HL-60/S4 treated with retinoic acid at 250 ng/mL for 4 days and 3 days (cell line): ENCODE results near the gene HYAL1.
"Not testable (repeated sequence)": the region's sequence is repeated elsewhere in the genome, so short reads cannot be mapped to it uniquely, and the experiment has no call there.

ENCODE experiments used
- in situ Hi-C: fragments of 300-500 bp; cut with MboI; formaldehyde crosslinking; loops from 2 replicates; pipeline ENCODE4 v1.7.0; 2022; ENCODE audit warnings: low sequenced_read_pairs

The HYAL1 gene

DNA sequence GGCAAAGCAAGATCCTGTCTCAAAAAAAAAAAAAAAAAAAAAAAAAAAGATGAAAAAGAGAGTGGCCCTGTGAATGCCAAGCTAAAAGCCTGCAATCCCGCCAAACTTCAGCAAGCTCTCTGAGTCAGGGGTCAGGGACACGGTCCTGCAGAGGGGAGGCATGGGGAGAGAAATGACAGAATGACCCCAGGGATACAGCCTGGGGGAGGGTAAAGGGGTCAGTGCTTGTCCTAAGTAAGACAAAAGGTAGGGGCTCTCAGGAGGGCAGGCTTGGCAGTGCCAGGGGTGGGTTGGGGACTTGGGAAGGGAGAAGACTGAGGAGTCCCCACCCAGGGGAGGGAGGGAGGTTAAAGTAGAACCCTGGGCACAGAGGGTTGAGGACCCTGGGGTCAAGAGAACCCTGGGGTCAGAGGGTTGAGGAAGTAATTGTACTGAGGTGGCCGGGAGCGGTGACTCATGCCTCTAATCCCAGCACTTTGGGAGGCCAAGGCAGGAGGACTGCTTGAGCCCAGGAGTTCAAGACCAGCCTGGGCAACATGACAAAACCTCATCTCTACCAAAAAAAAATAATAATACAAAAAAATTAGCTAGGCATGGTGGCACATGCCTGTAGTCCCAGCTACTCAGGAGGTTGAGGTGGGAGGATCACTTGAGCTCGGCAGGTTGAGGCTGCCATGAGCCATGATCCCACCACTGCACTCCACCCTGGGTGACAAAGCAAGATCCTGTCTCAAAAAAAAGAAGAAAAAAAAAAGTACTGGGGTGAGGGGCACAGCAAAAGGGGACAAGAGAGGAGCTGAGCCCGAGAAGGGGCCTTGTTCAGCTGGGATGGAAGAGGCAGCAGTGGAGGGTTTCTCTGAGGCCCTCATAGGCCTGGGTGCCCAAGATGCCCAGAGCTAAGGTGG lies 39.6 kb downstream of the HYAL1 start:
- in situ Hi-C loops = no loop called here

- in situ Hi-C loops = no loop called here
Observed at GRCh38 chr3:50262778-50263177, 40.6 kb downstream of the HYAL1 start.

- in situ Hi-C loops = not testable (repeated sequence)
Observed at GRCh38 chr3:50262200-50262599, 41.2 kb downstream of the HYAL1 start.

DNA sequence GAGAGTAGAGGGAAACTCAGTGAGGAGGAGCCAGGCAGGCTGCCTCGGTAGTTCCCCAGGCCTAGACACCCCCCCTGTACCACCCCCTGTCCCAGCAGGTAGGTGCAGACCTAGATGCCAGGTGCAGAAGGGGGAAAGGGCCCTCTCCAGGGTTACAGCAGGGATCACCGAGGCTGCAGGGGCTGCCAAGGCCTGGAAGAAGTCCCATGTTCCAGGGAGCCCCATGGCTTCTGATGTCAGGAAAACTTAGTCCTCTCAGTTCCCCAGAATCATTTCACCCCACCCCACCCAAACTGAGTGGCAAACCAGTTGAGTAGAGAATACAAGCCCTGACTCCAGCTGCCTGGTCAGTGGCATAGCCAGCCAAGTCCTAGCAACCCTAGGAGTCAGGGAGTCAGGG lies 41.9 kb downstream of the HYAL1 start:
- in situ Hi-C loops = no loop called here

- in situ Hi-C loops = no loop called here
Observed at GRCh38 chr3:50260942-50261441, 42.4 kb downstream of the HYAL1 start.

- in situ Hi-C loops = no loop called here
Observed at GRCh38 chr3:50260027-50260941, 43.1 kb downstream of the HYAL1 start.

DNA sequence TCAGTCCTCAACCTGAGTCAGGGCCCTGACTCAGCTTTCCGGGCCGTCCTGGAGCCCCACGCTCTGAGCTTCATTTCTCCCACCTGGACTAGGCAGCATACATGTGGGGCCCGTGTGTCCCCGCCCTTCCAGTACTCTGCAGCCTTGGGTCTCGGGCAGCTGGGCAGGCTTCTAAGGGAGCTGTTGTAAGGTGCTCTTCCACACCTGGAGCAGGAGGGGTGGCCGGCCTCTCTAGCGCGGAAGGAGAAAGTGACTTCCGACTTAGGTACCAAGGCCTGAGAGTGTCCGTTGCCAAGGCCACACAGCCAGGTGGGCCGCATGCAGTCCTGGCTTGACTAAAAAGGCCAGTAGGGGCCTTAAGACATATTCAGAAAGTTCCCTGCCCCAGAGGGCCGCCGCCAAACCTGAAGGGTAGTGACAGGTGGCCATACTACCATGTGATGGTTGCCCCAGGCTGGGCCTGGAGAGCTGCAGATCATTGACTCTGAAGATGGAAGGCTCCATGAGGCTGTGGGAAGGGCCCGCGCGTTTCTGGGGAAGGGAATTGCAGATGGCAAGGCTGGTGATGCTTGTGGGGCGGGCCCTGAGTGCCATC lies 43.8 kb downstream of the HYAL1 start:
- in situ Hi-C loops = no loop called here

GRCh38 chr3:50258979-50259378 lies 44.4 kb downstream of the HYAL1 start:
- in situ Hi-C loops = no loop called here

DNA sequence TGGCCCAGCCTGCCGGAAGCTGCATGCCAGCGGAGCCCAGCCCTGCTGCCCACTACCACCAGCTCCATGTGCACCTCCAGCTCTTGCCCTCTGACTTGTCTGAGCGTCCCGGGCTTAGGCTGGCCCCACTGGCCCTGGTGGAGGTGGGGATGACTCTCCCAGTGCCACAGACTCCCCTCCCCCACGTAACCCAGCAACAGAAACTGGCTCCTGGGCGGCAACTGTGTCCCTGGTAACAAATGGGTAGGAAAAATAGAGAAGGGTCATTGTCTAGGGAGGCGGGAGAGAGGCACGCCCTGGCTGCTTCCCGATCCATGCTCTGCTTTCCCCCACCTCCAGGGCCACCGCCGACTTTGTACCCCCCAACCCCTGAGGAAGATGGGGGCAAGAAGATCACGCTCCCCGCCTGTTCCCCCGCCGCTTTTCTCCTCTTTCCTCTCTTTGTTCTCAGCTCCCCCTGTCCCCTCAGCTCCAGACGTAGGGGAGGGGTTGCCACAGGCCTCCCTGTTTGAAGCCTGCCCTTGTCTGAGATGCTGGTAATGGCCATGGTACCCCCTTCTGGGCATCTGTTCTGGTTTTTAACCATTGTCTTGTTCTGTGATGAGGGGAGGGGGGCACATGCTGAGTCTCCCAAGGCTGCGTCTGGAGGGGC lies 45.2 kb downstream of the HYAL1 start:
- in situ Hi-C loops = no loop called here

DNA sequence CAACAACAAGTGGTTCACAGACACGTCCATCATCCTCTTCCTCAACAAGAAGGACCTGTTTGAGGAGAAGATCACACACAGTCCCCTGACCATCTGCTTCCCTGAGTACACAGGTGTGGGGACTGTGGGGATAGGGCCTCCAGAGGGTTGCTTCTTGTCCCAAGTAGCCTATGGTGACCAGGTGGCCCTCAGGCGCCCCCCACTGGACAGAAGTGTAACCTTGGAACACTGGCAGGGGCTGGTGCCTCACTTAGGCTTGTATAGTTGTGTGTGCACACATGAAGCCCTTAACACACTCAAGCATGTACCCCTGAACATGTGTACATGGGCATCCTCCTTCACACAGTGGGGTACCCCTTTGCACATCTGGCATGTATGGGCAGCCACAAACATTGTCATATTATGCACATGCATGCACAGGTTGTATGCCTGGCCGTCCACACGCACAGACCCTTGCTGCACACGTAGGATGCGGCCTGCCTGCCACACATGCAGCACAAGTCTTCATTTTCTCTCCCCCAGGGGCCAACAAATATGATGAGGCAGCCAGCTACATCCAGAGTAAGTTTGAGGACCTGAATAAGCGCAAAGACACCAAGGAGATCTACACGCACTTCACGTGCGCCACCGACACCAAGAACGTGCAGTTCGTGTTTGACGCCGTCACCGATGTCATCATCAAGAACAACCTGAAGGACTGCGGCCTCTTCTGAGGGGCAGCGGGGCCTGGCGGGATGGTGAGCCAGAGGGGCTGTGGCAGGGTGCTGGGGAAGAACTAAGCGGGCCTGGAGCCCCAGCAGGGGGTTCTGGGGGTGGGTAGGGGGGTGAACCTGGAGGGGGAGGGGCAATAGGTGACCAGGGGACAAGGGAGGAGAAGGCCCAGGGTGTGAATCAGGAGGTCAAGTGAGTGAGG lies 46.1 kb downstream of the HYAL1 start:
- in situ Hi-C loops = no loop called here

DNA sequence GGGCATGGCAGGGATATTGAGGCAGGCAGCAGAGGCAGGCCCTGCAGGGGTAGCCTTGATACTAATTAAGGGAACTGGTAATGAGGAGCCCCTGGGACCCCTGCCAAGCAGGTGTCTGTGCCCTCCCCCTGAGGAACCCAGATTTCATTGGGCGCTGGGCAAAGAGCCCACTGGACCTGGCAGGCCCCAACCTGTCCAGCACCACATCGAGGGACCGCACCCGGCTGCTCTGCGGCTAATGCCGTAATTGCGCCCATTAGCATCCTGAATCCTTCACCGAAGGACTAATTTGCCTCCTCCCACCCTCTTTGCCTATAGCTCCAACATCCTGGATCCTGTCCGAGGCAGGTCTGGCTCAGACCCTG lies 48.1 kb downstream of the HYAL1 start:
- in situ Hi-C loops = no loop called here

DNA sequence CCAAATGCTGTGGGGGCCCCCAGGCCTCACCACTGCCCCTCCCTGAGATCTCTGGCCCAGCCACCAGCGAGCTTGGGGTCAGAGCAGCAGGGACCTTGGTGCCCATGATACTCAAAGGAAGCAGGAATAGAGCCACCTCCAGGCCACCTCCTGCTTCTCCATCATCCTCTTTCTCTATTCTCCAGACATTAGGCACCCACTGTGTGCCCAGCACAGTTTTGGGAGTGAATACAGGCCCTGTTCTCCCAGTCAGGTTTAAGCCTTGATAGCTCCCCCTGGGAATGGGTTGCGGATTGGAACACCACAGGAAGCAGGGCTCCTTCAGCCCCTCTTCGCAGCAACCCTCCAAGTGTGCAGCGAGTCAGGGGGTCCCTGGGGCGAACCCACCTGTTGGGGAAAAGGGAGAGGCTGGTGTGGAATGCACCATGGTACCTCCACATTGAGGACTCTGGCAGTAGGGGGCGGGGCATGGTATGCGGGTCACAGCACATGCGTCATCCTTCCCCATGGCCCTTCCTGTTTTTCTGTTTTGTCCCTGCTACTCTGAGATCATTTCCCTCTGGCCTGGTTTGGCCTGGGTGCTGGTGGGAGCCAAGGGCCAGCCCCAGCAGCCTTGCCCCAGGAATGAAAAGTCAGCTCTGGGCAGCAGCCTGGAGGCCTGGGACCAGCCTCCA lies 48.7 kb downstream of the HYAL1 start:
- in situ Hi-C loops = no loop called here

GRCh38 chr3:50251220-50251619 lies 52.2 kb downstream of the HYAL1 start:
- in situ Hi-C loops = no loop called here

- in situ Hi-C loops = no loop called here
Observed at GRCh38 chr3:50250514-50250913, 52.9 kb downstream of the HYAL1 start.
